Measurements from ENCODE around the gene STK24.
"Not testable (repeated sequence)": the region's sequence is repeated elsewhere in the genome, so short reads cannot be mapped to it uniquely, and the experiment has no call there.

Gene STK24

GRCh38 chr13:98415326-98416070 is 161.4 kb downstream of the STK24 start:
- Histone ChIP-seq H3K9me3 (replicated peaks; ENCODE audit: insufficient read depth, low read length) (no peaks in the 10 kb centered on the region), H3K27me3 (replicated peaks; ENCODE audit: insufficient read depth, low read length) (no peaks in the 10 kb centered on the region)
- no peak for DNase-seq

GRCh38 chr13:98413796-98414195 is 163.1 kb downstream of the STK24 start:
- no peaks in the 10 kb centered on the region for H3K27me3 ChIP-seq (replicated peaks; ENCODE audit: insufficient read depth, low read length)
- no peaks in the 10 kb centered on the region for H3K9me3 ChIP-seq (replicated peaks; ENCODE audit: insufficient read depth, low read length)
- no peaks in the 10 kb centered on the region for H3K36me3 ChIP-seq (replicated peaks; ENCODE audit: insufficient read depth, low read length)
- no peak overlapping the region for H2AFZ ChIP-seq (ENCODE audit: low read length)
- no peaks in the 10 kb centered on the region for H3K4me1 ChIP-seq (ENCODE audit: low read length)
- H3K4me3 ChIP-seq (ENCODE audit: low read length): no peak overlapping the region
- H3K27ac ChIP-seq (ENCODE audit: low read length): no peak overlapping the region
- H4K20me1 ChIP-seq (ENCODE audit: insufficient read depth, low read length): no peaks in the 10 kb centered on the region
- no peaks in the 10 kb centered on the region for H3F3A ChIP-seq (ENCODE audit: insufficient read depth, low read length)
- TF ChIP-seq CTCF (IDR thresholded peaks at IDR 0.05; ENCODE audit: low read length) (no peak), EZH2phosphoT487 (IDR thresholded peaks at IDR 0.05; ENCODE audit: low read length) (no peak), EZH2 (optimal IDR thresholded peaks at IDR 0.05; ENCODE audit: low read depth, low read length) (no peak)
- no peak overlapping the region for H3K9ac ChIP-seq (ENCODE audit: low read length)
- DNase-seq: no peak
- no peak overlapping the region for H3K4me2 ChIP-seq (ENCODE audit: low read depth, low read length)
- no peaks in the 10 kb centered on the region for H3K9me2 ChIP-seq (replicated peaks; ENCODE audit: insufficient read depth, low read length)
- no peaks in the 10 kb centered on the region for H3K79me2 ChIP-seq (ENCODE audit: low read length)

More at GRCh38 chr13:98415326-98416070, 161.4 kb downstream of the STK24 start:
- Histone ChIP-seq H3K9ac (ENCODE audit: low read length) (no peak overlapping the region), H3K9me2 (replicated peaks; ENCODE audit: insufficient read depth, low read length) (no peaks in the 10 kb centered on the region), H3F3A (ENCODE audit: insufficient read depth, low read length) (no peaks in the 10 kb centered on the region), H3K27ac (ENCODE audit: low read length) (no peak overlapping the region), H3K79me2 (ENCODE audit: low read length) (no peaks in the 10 kb centered on the region), H3K4me3 (ENCODE audit: low read length) (no peak overlapping the region), H4K20me1 (ENCODE audit: insufficient read depth, low read length) (no peaks in the 10 kb centered on the region), H2AFZ (ENCODE audit: low read length) (no peak overlapping the region), H3K36me3 (replicated peaks; ENCODE audit: insufficient read depth, low read length) (no peaks in the 10 kb centered on the region), H3K4me1 (ENCODE audit: low read length) (no peaks in the 10 kb centered on the region), H3K4me2 (ENCODE audit: low read depth, low read length) (no peak overlapping the region)
- TF ChIP-seq EZH2phosphoT487 (IDR thresholded peaks at IDR 0.05; ENCODE audit: low read length): no peak
- no peak for TF ChIP-seq EZH2 (optimal IDR thresholded peaks at IDR 0.05; ENCODE audit: low read depth, low read length)
- no peak for TF ChIP-seq CTCF (IDR thresholded peaks at IDR 0.05; ENCODE audit: low read length)

GRCh38 chr13:98413278-98413677 is 163.6 kb downstream of the STK24 start:
- not testable (repeated sequence) for H3K9ac ChIP-seq (ENCODE audit: low read length)

GRCh38 chr13:98411617-98412265 is 165.2 kb downstream of the STK24 start:
- no peaks in the 10 kb centered on the region for H3F3A ChIP-seq (ENCODE audit: insufficient read depth, low read length)
- no peaks in the 10 kb centered on the region for H3K36me3 ChIP-seq (replicated peaks; ENCODE audit: insufficient read depth, low read length)
- H4K20me1 ChIP-seq (ENCODE audit: insufficient read depth, low read length): no peaks in the 10 kb centered on the region
- no peak overlapping the region for H2AFZ ChIP-seq (ENCODE audit: low read length)
- H3K4me3 ChIP-seq (ENCODE audit: low read length): no peak overlapping the region
- no peak for DNase-seq
- H3K9me2 ChIP-seq (replicated peaks; ENCODE audit: insufficient read depth, low read length): no peaks in the 10 kb centered on the region
- no peak overlapping the region for H3K4me2 ChIP-seq (ENCODE audit: low read depth, low read length)
- no peaks in the 10 kb centered on the region for H3K27me3 ChIP-seq (replicated peaks; ENCODE audit: insufficient read depth, low read length)
- H3K27ac ChIP-seq (ENCODE audit: low read length): no peak overlapping the region
- no peak overlapping the region for H3K9ac ChIP-seq (ENCODE audit: low read length)
- H3K4me1 ChIP-seq (ENCODE audit: low read length): no peaks in the 10 kb centered on the region
- no peak for TF ChIP-seq EZH2 (optimal IDR thresholded peaks at IDR 0.05; ENCODE audit: low read depth, low read length)
- TF ChIP-seq CTCF (IDR thresholded peaks at IDR 0.05; ENCODE audit: low read length): no peak
- TF ChIP-seq EZH2phosphoT487 (IDR thresholded peaks at IDR 0.05; ENCODE audit: low read length): no peak
- no peaks in the 10 kb centered on the region for H3K79me2 ChIP-seq (ENCODE audit: low read length)
- H3K9me3 ChIP-seq (replicated peaks; ENCODE audit: insufficient read depth, low read length): no peaks in the 10 kb centered on the region

More at GRCh38 chr13:98413278-98413677, 163.6 kb downstream of the STK24 start:
- H3F3A ChIP-seq (ENCODE audit: insufficient read depth, low read length); H3K27me3 ChIP-seq (replicated peaks; ENCODE audit: insufficient read depth, low read length); H4K20me1 ChIP-seq (ENCODE audit: insufficient read depth, low read length); H3K4me3 ChIP-seq (ENCODE audit: low read length); H3K4me2 ChIP-seq (ENCODE audit: low read depth, low read length); H3K9me2 ChIP-seq (replicated peaks; ENCODE audit: insufficient read depth, low read length); H3K79me2 ChIP-seq (ENCODE audit: low read length); H3K27ac ChIP-seq (ENCODE audit: low read length); DNase-seq; H3K4me1 ChIP-seq (ENCODE audit: low read length); H2AFZ ChIP-seq (ENCODE audit: low read length); H3K9me3 ChIP-seq (replicated peaks; ENCODE audit: insufficient read depth, low read length); H3K36me3 ChIP-seq (replicated peaks; ENCODE audit: insufficient read depth, low read length): not testable (repeated sequence)

All from MM.1S (cell line).